GM23338 (cell line): ENCODE measurements around the gene PRKCQ.

Source experiments
- CREB1 ChIP-seq: fragments of 250-450 bp; sonication (Bioruptor Pico); IDR thresholded peaks from 2 replicates; pipeline ENCODE4 v1.5.0; 2020; ENCODE audit warnings: low read depth, mild to moderate bottlenecking, moderate library complexity
- EZH2 ChIP-seq: fragments of 200-600 bp; sonication (generic); IDR thresholded peaks from one replicate; pipeline ENCODE4 v1.8.0; 2017; ENCODE audit warnings: antibody characterized with exemption, mild to moderate bottlenecking, low read depth; ENCODE audit not compliant: unreplicated experiment
- EZH2phosphoT487 ChIP-seq: fragments of 200-600 bp; sonication (generic); IDR thresholded peaks from one replicate; pipeline ENCODE4 v1.8.1; 2018; ENCODE audit warnings: antibody characterized with exemption; ENCODE audit not compliant: unreplicated experiment
- JUNB ChIP-seq: IDR thresholded peaks from one replicate; pipeline ENCODE4 v1.6.1; 2016; ENCODE audit warnings: antibody characterized with exemption; ENCODE audit not compliant: unreplicated experiment
- POLR2AphosphoS5 ChIP-seq: IDR thresholded peaks from 2 replicates; pipeline ENCODE4 v1.6.1; 2016; ENCODE audit warnings: antibody characterized with exemption, low read depth
- TF ChIP-seq, protein P1 (sequence below), 2 experiments: fragments of 200-600 bp in 1 of 2; sonication (generic) in 1 of 2; conservative IDR thresholded peaks; 2 replicates each; pipeline versions ENCODE4 v1.5.1 to v1.6.1; 2016 to 2017; ENCODE audit warnings: antibody characterized with exemption in 2 of 2, low read depth in 2 of 2, mild to moderate bottlenecking in 2 of 2, moderate library complexity in 1 of 2

DNA sequence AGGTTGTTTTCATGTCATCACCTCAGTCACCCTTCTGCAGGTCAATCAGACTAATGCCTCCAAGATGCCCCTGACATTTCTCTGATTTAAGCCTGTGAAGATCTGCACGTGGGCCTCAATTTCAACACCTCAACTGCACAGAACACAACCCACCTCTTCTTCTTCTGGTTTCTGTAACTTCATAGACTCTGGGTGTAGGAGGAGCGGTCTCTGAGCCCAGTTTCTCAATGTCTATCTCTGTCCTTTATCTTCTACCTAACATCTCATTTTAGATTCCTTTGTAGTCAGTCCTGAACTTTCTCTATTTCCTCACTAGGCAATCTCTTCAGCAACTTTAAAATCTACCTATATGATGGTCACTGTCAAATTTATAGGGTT lies 85.6 kb downstream of the PRKCQ start:
- no peak for TF ChIP-seq EZH2phosphoT487
- TF ChIP-seq EZH2: no peak
- TF ChIP-seq, protein P1, sequence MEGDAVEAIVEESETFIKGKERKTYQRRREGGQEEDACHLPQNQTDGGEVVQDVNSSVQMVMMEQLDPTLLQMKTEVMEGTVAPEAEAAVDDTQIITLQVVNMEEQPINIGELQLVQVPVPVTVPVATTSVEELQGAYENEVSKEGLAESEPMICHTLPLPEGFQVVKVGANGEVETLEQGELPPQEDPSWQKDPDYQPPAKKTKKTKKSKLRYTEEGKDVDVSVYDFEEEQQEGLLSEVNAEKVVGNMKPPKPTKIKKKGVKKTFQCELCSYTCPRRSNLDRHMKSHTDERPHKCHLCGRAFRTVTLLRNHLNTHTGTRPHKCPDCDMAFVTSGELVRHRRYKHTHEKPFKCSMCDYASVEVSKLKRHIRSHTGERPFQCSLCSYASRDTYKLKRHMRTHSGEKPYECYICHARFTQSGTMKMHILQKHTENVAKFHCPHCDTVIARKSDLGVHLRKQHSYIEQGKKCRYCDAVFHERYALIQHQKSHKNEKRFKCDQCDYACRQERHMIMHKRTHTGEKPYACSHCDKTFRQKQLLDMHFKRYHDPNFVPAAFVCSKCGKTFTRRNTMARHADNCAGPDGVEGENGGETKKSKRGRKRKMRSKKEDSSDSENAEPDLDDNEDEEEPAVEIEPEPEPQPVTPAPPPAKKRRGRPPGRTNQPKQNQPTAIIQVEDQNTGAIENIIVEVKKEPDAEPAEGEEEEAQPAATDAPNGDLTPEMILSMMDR (conservative IDR thresholded peaks at IDR 0.05; ENCODE audit: low read depth in 2 of 2): no peak
- no peak for TF ChIP-seq POLR2AphosphoS5
- no peak for TF ChIP-seq JUNB
- TF ChIP-seq CREB1: no peak
